SHP77 (cell line): ENCODE results near the gene NFATC2IP.

Experiments
- DNase-seq, 2 experiments: peaks; one replicate each; lab custom pipeline; 2025; lab: John Stamatoyannopoulos, UW

NFATC2IP gene

GRCh38 chr16:28950648-28951409 is at the start of gene NFATC2IP:
NFATC2IP (plus strand) TSS chr16:28950937; CDS start chr16:28951012, 75 bp downstream.
- DNase-seq, result peak; percentile 100

- DNase-seq, result no peak
These were observed 48.9 kb upstream of the NFATC2IP start for GRCh38 chr16:28901862-28902261.

- no peak for DNase-seq
These were observed 47.8 kb upstream of the NFATC2IP start for GRCh38 chr16:28902909-28903308.

GRCh38 chr16:28903344-28904042 is 47.2 kb upstream of the NFATC2IP start:
- DNase-seq, result no peak

- no peak for DNase-seq
These were observed 46.4 kb upstream of the NFATC2IP start for GRCh38 chr16:28904363-28904762.

GRCh38 chr16:28904828-28905227 is 45.9 kb upstream of the NFATC2IP start:
- no peak for DNase-seq

- no peak for DNase-seq
These were observed 45.4 kb upstream of the NFATC2IP start for GRCh38 chr16:28905229-28905754.

GRCh38 chr16:28905800-28906372 is 44.9 kb upstream of the NFATC2IP start:
- DNase-seq, result no peak

GRCh38 chr16:28910086-28911031 is 40.4 kb upstream of the NFATC2IP start:
- peak; percentile 78 to 83 for DNase-seq

- DNase-seq, result no peak
These were observed 38.2 kb upstream of the NFATC2IP start for GRCh38 chr16:28912558-28912957.

GRCh38 chr16:28913946-28914724 is 36.6 kb upstream of the NFATC2IP start:
- peak in 1 of 2 experiments; percentile 43 for DNase-seq

GRCh38 chr16:28915181-28915580 is 35.6 kb upstream of the NFATC2IP start:
- DNase-seq, result no peak

- DNase-seq, result no peak
These were observed 33.6 kb upstream of the NFATC2IP start for GRCh38 chr16:28917095-28917494.

GRCh38 chr16:28918698-28919097 is 32.0 kb upstream of the NFATC2IP start:
- no peak for DNase-seq

GRCh38 chr16:28923231-28923587 is 27.5 kb upstream of the NFATC2IP start:
- DNase-seq, result no peak

- no peak for DNase-seq
These were observed 26.9 kb upstream of the NFATC2IP start for GRCh38 chr16:28923652-28924398.

- DNase-seq, result no peak
These were observed 26.4 kb upstream of the NFATC2IP start for GRCh38 chr16:28924399-28924761.

- DNase-seq, result peak; percentile 89 to 90
These were observed 25.9 kb upstream of the NFATC2IP start, which contains the start of gene RABEP2 for GRCh38 chr16:28924762-28925385. RABEP2 (minus strand) TSS chr16:28925238; CDS start chr16:28925163, 75 bp downstream.

GRCh38 chr16:28925386-28926228 is 25.1 kb upstream of the NFATC2IP start:
- DNase-seq, result peak; percentile 62 to 69
